K562 (cell line): ENCODE results near the gene AGPAT1. TPM values are rescaled to one million over a fixed set of nuclear protein-coding genes. Genes with fewer than 3 reads are reported as not detected.

ENCODE experiments used
- ARID1B ChIP-seq: fragments of 450-650 bp; IDR thresholded peaks from 2 replicates; pipeline ENCODE4 v1.6.1; 2016; ENCODE audit warnings: antibody characterized with exemption, mild to moderate bottlenecking, inconsistent platforms
- ELF4 ChIP-seq: fragments of 450-650 bp; formaldehyde crosslinking; IDR thresholded peaks from 2 replicates; pipeline ENCODE4 v1.4.0; 2022; ENCODE audit warnings: missing genetic modification characterization
- ESRRA ChIP-seq: fragments of 450-650 bp; IDR thresholded peaks from 2 replicates; pipeline ENCODE4 v1.6.1; 2014; ENCODE audit warnings: low read depth, mild to moderate bottlenecking, moderate library complexity, borderline replicate concordance
- EWSR1 ChIP-seq: fragments of 450-650 bp; IDR thresholded peaks from 2 replicates; pipeline ENCODE4 v1.6.1; 2018; ENCODE audit warnings: borderline replicate concordance, mild to moderate bottlenecking, low read depth, moderate library complexity; ENCODE audit not compliant: partially characterized antibody
- ID3 ChIP-seq, 2 experiments: fragments of 250-450 bp in 1 of 2; fragments of 450-650 bp in 1 of 2; sonication (Bioruptor Pico) in 1 of 2; IDR thresholded peaks; 2 replicates each; pipeline versions ENCODE4 v1.6.1 to v1.8.0; 2016 to 2021; ENCODE audit warnings: mild to moderate bottlenecking in 2 of 2, moderate library complexity in 2 of 2, missing compliant biosample characterization in 1 of 2, missing genetic modification characterization in 1 of 2
- KDM5B ChIP-seq: fragments of 200-600 bp; sonication (generic); IDR thresholded peaks from 2 replicates; pipeline ENCODE4 v1.6.1; 2012; ENCODE audit warnings: low read depth, mild to moderate bottlenecking, moderate library complexity, low read length, control low read depth, inconsistent platforms; ENCODE audit not compliant: insufficient replicate concordance
- LEF1 ChIP-seq: fragments of 450-650 bp; IDR thresholded peaks from 2 replicates; pipeline ENCODE4 v1.6.1; 2016; ENCODE audit warnings: mild to moderate bottlenecking
- PHF8 ChIP-seq: fragments of 200-600 bp; sonication (generic); IDR thresholded peaks from 2 replicates; pipeline ENCODE4 v1.6.1; 2012; ENCODE audit warnings: mixed run types, mild to moderate bottlenecking, inconsistent platforms, low read length, moderate library complexity, borderline replicate concordance
- RB1 ChIP-seq: fragments of 450-650 bp; IDR thresholded peaks from 2 replicates; pipeline ENCODE4 v1.6.1; 2017; ENCODE audit warnings: low read depth, mild to moderate bottlenecking
- TRIM25 ChIP-seq: fragments of 450-650 bp; IDR thresholded peaks from 2 replicates; pipeline ENCODE4 v1.7.0; 2016; ENCODE audit warnings: borderline replicate concordance
- U2AF2 ChIP-seq: fragments of 200-400 bp; formaldehyde crosslinking; optimal IDR thresholded peaks from 2 replicates; pipeline ENCODE3; 2017; ENCODE audit warnings: low read depth, mild to moderate bottlenecking, low read length
- ZFP30 ChIP-seq: fragments of 250-450 bp; sonication (Bioruptor Pico); IDR thresholded peaks from 2 replicates; pipeline ENCODE4 v1.8.0; 2022; ENCODE audit warnings: moderate library complexity, mild to moderate bottlenecking, inconsistent platforms, borderline replicate concordance
- ZNF589 ChIP-seq: fragments of 200-800 bp; sonication (Bioruptor generic); IDR thresholded peaks from 2 replicates; pipeline ENCODE4 v1.6.1; 2016; ENCODE audit warnings: low read depth, missing genetic modification characterization, missing compliant biosample characterization
- ZNF785 ChIP-seq: fragments of 250-450 bp; sonication (Bioruptor Pico); IDR thresholded peaks from 2 replicates; pipeline ENCODE4 v1.4.0; 2020; ENCODE audit warnings: mild to moderate bottlenecking
- ZSCAN32 ChIP-seq: fragments of 450-650 bp; formaldehyde crosslinking; IDR thresholded peaks from 2 replicates; pipeline ENCODE4 v1.4.0; 2020; ENCODE audit warnings: mild to moderate bottlenecking, moderate library complexity
- polyA plus RNA-seq, 8 experiments: library from polyadenylated mRNA; depleted of rRNA in 4 of 8; stranded (reverse) in 5 of 8; unstranded in 3 of 8; fragments of >200 nt; fragmentation: Nextera tagmentation in 2 of 8; fragmentation: Illumina TruSeq in 1 of 8; extraction: Ambion mirVana in 2 of 8; extraction: Trizol in 1 of 8; gene quantifications; 2 replicates each; pipeline versions ENCODE4 v1.2.1 to v1.2.3, GENCODE V29; 2011 to 2014; ENCODE audit warnings: inconsistent platforms in 1 of 8, missing spikeins in 1 of 8
- total RNA-seq, 7 experiments: library from RNA; depleted of rRNA in 6 of 7; stranded (reverse); fragments of >200 nt in 6 of 7; fragmentation: Illumina TruSeq in 2 of 7; extraction: Trizol in 2 of 7; gene quantifications; 2 replicates each; pipeline versions ENCODE4 v1.2.1 to v1.2.3, GENCODE V29; 2011 to 2021; ENCODE audit warnings: low replicate concordance in 1 of 7
- TF ChIP-seq, protein P1 (sequence below): sonication (generic); formaldehyde crosslinking; IDR thresholded peaks from 2 replicates; pipeline ENCODE4 v1.8.0; 2022; ENCODE audit warnings: missing genetic modification reagents, mild to moderate bottlenecking, borderline replicate concordance
- TF ChIP-seq, protein P2 (sequence below): sonication (generic); formaldehyde crosslinking; IDR thresholded peaks from 2 replicates; pipeline ENCODE4 v1.8.0; 2022; ENCODE audit warnings: mild to moderate bottlenecking, missing genetic modification reagents

AGPAT1 gene
- total and polyA plus RNA-seq, 9 of the 15 experiments (the other 6 are each of a cell fraction or from before 2014, with no cell fraction given): 37.9 to 176 (median 69.4) TPM

- TF ChIP-seq U2AF2 (no peak), ID3 (CRISPR knock-in tag; IDR thresholded peaks at IDR 0.05) (no peak), ID3 (tag; IDR thresholded peaks at IDR 0.05) (0 out of 2 replicates have a peak, but pooled peaks have one; percentile 18), RB1 (no peak), ZFP30 (CRISPR knock-in tag) (no peak), PHF8 (no peak), LEF1 (peak; percentile 24; the same call in 1 of the 2 replicates), ZNF589 (CRISPR knock-in tag) (0 out of 2 replicates have a peak, but pooled peaks have one; percentile 2), ELF4 (CRISPR knock-in tag) (no peak), ZNF785 (CRISPR knock-in tag) (no peak), TRIM25 (0 out of 2 replicates have a peak, but pooled peaks have one; percentile 11), EWSR1 (no peak), KDM5B (peak; percentile 50), ESRRA (peak; percentile 16; the same call in 1 of the 2 replicates), ARID1B (peak; percentile 10), ZSCAN32 (CRISPR knock-in tag) (no peak)
- TF ChIP-seq, protein P1, sequence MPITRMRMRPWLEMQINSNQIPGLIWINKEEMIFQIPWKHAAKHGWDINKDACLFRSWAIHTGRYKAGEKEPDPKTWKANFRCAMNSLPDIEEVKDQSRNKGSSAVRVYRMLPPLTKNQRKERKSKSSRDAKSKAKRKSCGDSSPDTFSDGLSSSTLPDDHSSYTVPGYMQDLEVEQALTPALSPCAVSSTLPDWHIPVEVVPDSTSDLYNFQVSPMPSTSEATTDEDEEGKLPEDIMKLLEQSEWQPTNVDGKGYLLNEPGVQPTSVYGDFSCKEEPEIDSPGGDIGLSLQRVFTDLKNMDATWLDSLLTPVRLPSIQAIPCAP (CRISPR knock-in tag): no peak
- TF ChIP-seq, protein P2, sequence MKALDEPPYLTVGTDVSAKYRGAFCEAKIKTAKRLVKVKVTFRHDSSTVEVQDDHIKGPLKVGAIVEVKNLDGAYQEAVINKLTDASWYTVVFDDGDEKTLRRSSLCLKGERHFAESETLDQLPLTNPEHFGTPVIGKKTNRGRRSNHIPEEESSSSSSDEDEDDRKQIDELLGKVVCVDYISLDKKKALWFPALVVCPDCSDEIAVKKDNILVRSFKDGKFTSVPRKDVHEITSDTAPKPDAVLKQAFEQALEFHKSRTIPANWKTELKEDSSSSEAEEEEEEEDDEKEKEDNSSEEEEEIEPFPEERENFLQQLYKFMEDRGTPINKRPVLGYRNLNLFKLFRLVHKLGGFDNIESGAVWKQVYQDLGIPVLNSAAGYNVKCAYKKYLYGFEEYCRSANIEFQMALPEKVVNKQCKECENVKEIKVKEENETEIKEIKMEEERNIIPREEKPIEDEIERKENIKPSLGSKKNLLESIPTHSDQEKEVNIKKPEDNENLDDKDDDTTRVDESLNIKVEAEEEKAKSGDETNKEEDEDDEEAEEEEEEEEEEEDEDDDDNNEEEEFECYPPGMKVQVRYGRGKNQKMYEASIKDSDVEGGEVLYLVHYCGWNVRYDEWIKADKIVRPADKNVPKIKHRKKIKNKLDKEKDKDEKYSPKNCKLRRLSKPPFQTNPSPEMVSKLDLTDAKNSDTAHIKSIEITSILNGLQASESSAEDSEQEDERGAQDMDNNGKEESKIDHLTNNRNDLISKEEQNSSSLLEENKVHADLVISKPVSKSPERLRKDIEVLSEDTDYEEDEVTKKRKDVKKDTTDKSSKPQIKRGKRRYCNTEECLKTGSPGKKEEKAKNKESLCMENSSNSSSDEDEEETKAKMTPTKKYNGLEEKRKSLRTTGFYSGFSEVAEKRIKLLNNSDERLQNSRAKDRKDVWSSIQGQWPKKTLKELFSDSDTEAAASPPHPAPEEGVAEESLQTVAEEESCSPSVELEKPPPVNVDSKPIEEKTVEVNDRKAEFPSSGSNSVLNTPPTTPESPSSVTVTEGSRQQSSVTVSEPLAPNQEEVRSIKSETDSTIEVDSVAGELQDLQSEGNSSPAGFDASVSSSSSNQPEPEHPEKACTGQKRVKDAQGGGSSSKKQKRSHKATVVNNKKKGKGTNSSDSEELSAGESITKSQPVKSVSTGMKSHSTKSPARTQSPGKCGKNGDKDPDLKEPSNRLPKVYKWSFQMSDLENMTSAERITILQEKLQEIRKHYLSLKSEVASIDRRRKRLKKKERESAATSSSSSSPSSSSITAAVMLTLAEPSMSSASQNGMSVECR: 0 out of 2 replicates have a peak, but pooled peaks have one; percentile 37
Observed at GRCh38 chr6:32152769-32153563, 22.9 kb downstream of the AGPAT1 start (continued).
